ENCODE data around the gene SNX3.

The SNX3 gene

GRCh38 chr6:108176281-108177089 lies 84.4 kb downstream of the SNX3 start:
- no peaks in the 10 kb centered on the region for H3K36me3 ChIP-seq (ENCODE audit: control insufficient read depth, low read depth, low read length)
- peaks cover 22% of the 10 kb centered on the region for H3K4me1 ChIP-seq (ENCODE audit: control insufficient read depth, low read depth, low read length)
- peak overlapping the region; percentile 40 for H3K4me3 ChIP-seq (ENCODE audit: low read length)
- H3K9me3 ChIP-seq (ENCODE audit: control insufficient read depth, low read depth, low read length): peaks cover 3% of the 10 kb centered on the region
- H3K27me3 ChIP-seq (ENCODE audit: control insufficient read depth, insufficient read depth, low read length): peaks cover 97% of the 10 kb centered on the region
- no peak overlapping the region for H3K9ac ChIP-seq (ENCODE audit: low read length)
- no peak overlapping the region for H3K27ac ChIP-seq (ENCODE audit: low read length)

- peaks cover 28% of the 10 kb centered on the region for H3K4me1 ChIP-seq (ENCODE audit: control insufficient read depth, low read depth, low read length)
- H3K9ac ChIP-seq (ENCODE audit: low read length): no peak overlapping the region
- H3K27me3 ChIP-seq (ENCODE audit: control insufficient read depth, insufficient read depth, low read length): peaks cover 100% of the 10 kb centered on the region
- H3K9me3 ChIP-seq (ENCODE audit: control insufficient read depth, low read depth, low read length): peaks cover 3% of the 10 kb centered on the region
- no peak overlapping the region for H3K27ac ChIP-seq (ENCODE audit: low read length)
- peak overlapping the region; percentile 40 for H3K4me3 ChIP-seq (ENCODE audit: low read length)
- no peaks in the 10 kb centered on the region for H3K36me3 ChIP-seq (ENCODE audit: control insufficient read depth, low read depth, low read length)
These were observed 85.1 kb downstream of the SNX3 start for GRCh38 chr6:108175592-108176279.

DNA sequence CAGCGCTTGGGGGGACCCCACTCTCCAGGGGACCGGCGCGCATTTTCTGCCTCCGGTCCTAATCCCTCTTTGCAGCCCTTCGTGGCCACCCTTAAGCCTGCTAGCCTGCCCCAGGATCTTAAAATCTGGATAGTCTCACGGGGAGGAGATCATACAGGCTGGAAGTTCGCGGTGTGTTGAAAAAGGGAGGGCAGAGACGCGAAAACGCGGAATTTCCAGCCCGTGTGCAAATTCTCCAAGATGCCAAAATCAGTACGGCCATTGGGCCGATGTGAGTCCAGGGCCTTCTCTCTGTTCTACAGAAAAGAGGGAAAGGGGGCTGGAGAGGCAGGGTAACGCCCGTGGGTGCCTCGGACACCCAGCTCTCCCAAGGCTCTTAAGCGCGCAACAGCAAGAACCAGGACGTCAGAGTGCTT lies 85.7 kb downstream of the SNX3 start:
- Histone ChIP-seq H3K4me3 (ENCODE audit: low read length) (peak overlapping the region; percentile 40), H3K9me3 (ENCODE audit: control insufficient read depth, low read depth, low read length) (peaks cover 3% of the 10 kb centered on the region), H3K4me1 (ENCODE audit: control insufficient read depth, low read depth, low read length) (peaks cover 25% of the 10 kb centered on the region), H3K36me3 (ENCODE audit: control insufficient read depth, low read depth, low read length) (no peaks in the 10 kb centered on the region), H3K9ac (ENCODE audit: low read length) (no peak overlapping the region), H3K27me3 (ENCODE audit: control insufficient read depth, insufficient read depth, low read length) (peaks cover 100% of the 10 kb centered on the region), H3K27ac (ENCODE audit: low read length) (no peak overlapping the region)

GRCh38 chr6:108174371-108175175 lies 86.3 kb downstream of the SNX3 start:
- H3K4me3 ChIP-seq (ENCODE audit: low read length): no peak overlapping the region
- H3K36me3 ChIP-seq (ENCODE audit: control insufficient read depth, low read depth, low read length): no peaks in the 10 kb centered on the region
- peaks cover 100% of the 10 kb centered on the region for H3K27me3 ChIP-seq (ENCODE audit: control insufficient read depth, insufficient read depth, low read length)
- peaks cover 22% of the 10 kb centered on the region for H3K4me1 ChIP-seq (ENCODE audit: control insufficient read depth, low read depth, low read length)
- peaks cover 3% of the 10 kb centered on the region for H3K9me3 ChIP-seq (ENCODE audit: control insufficient read depth, low read depth, low read length)
- no peak overlapping the region for H3K9ac ChIP-seq (ENCODE audit: low read length)
- H3K27ac ChIP-seq (ENCODE audit: low read length): no peak overlapping the region

- Histone ChIP-seq H3K9me3 (ENCODE audit: control insufficient read depth, low read depth, low read length) (peaks cover 3% of the 10 kb centered on the region), H3K4me3 (ENCODE audit: low read length) (no peak overlapping the region), H3K4me1 (ENCODE audit: control insufficient read depth, low read depth, low read length) (peaks cover 32% of the 10 kb centered on the region), H3K36me3 (ENCODE audit: control insufficient read depth, low read depth, low read length) (no peaks in the 10 kb centered on the region), H3K27me3 (ENCODE audit: control insufficient read depth, insufficient read depth, low read length) (peaks cover 100% of the 10 kb centered on the region), H3K27ac (ENCODE audit: low read length) (no peak overlapping the region), H3K9ac (ENCODE audit: low read length) (no peak overlapping the region)
These were observed 88.8 kb downstream of the SNX3 start for GRCh38 chr6:108171918-108172516.

DNA sequence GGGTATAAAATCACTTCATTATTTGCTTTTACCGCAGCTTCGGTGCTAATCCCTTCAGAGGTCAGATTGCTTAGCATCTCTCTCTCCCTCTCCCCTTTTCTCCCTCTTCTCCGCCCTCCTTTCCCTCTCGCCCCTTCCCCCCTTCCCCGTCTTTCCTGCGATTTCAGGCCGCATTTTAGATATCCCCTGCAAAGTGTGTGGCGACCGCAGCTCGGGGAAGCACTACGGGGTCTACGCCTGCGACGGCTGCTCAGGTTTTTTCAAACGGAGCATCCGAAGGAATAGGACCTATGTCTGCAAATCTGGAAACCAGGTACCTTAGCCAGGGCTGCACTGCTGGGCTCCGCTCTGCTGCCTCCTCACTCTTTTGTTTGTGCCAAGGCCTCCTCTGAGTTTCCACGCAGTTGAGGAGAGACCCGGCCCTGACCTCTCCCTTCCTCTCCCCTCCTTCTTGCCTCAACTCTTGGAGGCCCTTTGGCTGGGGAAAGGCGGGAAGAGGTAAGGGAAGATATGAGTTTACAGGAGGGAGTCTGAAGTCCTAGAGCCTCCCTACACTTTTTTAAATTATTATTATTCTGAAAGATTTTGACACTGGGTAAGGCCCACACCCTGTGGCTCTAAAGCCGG lies 89.4 kb downstream of the SNX3 start:
- no peak overlapping the region for H3K27ac ChIP-seq (ENCODE audit: low read length)
- no peak overlapping the region for H3K9ac ChIP-seq (ENCODE audit: low read length)
- H3K36me3 ChIP-seq (ENCODE audit: control insufficient read depth, low read depth, low read length): no peaks in the 10 kb centered on the region
- H3K27me3 ChIP-seq (ENCODE audit: control insufficient read depth, insufficient read depth, low read length): peaks cover 100% of the 10 kb centered on the region
- H3K4me1 ChIP-seq (ENCODE audit: control insufficient read depth, low read depth, low read length): peaks cover 33% of the 10 kb centered on the region
- peaks cover 3% of the 10 kb centered on the region for H3K9me3 ChIP-seq (ENCODE audit: control insufficient read depth, low read depth, low read length)
- H3K4me3 ChIP-seq (ENCODE audit: low read length): peak overlapping the region; percentile 20

DNA sequence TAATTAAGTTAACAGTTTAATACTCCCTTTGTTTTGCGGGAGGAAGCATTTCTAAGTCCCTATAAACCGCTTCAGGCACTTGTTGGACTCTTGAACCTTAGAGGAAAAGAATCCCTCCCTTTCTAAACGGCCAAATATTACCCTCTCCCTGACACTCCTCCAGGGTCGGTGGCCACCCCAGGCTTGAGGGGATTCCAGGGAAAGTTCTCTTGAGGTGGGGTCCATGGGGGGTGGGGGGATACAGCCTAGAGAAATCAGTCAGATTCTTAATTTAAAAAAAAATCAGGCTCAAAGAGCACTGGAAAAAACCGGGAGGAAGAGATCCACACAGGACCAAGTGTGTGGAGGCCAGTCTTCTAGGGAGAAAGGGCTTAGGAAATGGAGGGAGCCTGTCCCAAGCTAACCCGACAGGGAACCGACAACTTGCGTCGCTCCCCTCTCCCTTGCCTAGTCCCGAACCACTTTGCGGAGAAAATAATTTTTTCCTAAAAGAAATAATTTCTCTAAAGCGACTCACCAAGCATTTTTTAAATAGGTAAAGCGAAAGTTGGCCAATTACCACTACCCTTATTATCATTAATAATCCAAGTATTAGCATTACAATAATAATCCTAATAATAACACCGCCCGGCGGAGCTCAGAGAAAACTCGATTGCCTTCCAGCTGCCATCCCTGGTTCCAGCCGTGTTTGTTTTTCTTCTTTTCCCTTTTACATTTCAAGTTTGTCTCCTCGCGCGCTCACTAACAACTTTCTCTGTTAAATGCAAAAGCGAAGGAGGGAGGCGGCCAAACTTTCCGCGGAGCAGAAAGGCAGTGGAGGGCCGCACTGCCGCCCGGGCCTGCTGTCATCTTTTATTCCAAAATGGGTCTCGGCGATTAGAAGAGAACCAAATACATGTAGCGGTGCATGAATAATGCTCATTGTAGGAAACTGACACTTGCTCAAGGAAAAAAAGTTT lies 90.2 kb downstream of the SNX3 start:
- H3K27me3 ChIP-seq (ENCODE audit: control insufficient read depth, insufficient read depth, low read length): peaks cover 100% of the 10 kb centered on the region
- peaks cover 3% of the 10 kb centered on the region for H3K9me3 ChIP-seq (ENCODE audit: control insufficient read depth, low read depth, low read length)
- no peak overlapping the region for H3K27ac ChIP-seq (ENCODE audit: low read length)
- H3K9ac ChIP-seq (ENCODE audit: low read length): no peak overlapping the region
- no peaks in the 10 kb centered on the region for H3K36me3 ChIP-seq (ENCODE audit: control insufficient read depth, low read depth, low read length)
- H3K4me1 ChIP-seq (ENCODE audit: control insufficient read depth, low read depth, low read length): peaks cover 36% of the 10 kb centered on the region
- peak overlapping the region; percentile 12 for H3K4me3 ChIP-seq (ENCODE audit: low read length)

GRCh38 chr6:108169464-108170331 lies 91.1 kb downstream of the SNX3 start:
- Histone ChIP-seq H3K27me3 (ENCODE audit: control insufficient read depth, insufficient read depth, low read length) (peaks cover 100% of the 10 kb centered on the region), H3K9me3 (ENCODE audit: control insufficient read depth, low read depth, low read length) (peaks cover 3% of the 10 kb centered on the region), H3K4me1 (ENCODE audit: control insufficient read depth, low read depth, low read length) (peaks cover 40% of the 10 kb centered on the region), H3K27ac (ENCODE audit: low read length) (no peak overlapping the region), H3K36me3 (ENCODE audit: control insufficient read depth, low read depth, low read length) (no peaks in the 10 kb centered on the region), H3K9ac (ENCODE audit: low read length) (no peak overlapping the region), H3K4me3 (ENCODE audit: low read length) (peak overlapping the region; percentile 10)

GRCh38 chr6:108168501-108169463 lies 92.1 kb downstream of the SNX3 start:
- peaks cover 100% of the 10 kb centered on the region for H3K27me3 ChIP-seq (ENCODE audit: control insufficient read depth, insufficient read depth, low read length)
- peak overlapping the region; percentile 10 for H3K4me3 ChIP-seq (ENCODE audit: low read length)
- H3K27ac ChIP-seq (ENCODE audit: low read length): no peak overlapping the region
- no peak overlapping the region for H3K9ac ChIP-seq (ENCODE audit: low read length)
- H3K36me3 ChIP-seq (ENCODE audit: control insufficient read depth, low read depth, low read length): no peaks in the 10 kb centered on the region
- H3K9me3 ChIP-seq (ENCODE audit: control insufficient read depth, low read depth, low read length): peaks cover 3% of the 10 kb centered on the region
- peaks cover 40% of the 10 kb centered on the region for H3K4me1 ChIP-seq (ENCODE audit: control insufficient read depth, low read depth, low read length)

Data from iPS-18a (cell line).